Measurements from ENCODE around the gene DUOX1.

DNA sequence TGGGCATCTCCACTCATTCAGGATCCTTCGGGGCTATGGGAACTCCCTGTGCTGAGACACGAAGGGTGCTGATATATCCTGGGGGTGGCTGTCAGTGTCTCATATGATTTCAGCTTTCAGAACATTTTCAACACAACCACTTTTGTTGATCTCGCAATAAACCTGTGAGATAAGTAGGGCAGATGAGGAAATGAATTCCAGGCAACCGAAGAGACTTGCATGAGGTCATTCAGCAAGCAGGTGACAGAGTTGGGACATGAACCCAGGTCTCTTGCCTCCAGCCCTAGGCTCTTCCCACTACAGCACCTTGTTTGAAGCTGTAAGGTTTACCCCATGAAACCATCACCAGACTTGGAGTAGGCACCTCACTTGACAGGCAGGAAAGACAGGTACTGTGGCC is 16.6 kb downstream of the DUOX1 start:
- TF ChIP-seq EZH2phosphoT487 (IDR thresholded peaks at IDR 0.05; ENCODE audit: borderline replicate concordance) (no peak), CTCF (conservative IDR thresholded peaks at IDR 0.05; ENCODE audit: low read length) (no peak)
